ENCODE data around the gene IGLL1. TPM values are rescaled to one million over a fixed set of nuclear protein-coding genes. Genes with fewer than 3 reads are reported as not detected.

IGLL1 gene
- total RNA-seq, 2 donors from 2014 or later: not detected

Other genes with a start within 250 kb of the IGLL1 start
- under 1 TPM in 1 of 2 donors, not detected in 1; 0.90 TPM for gene DRICH1, start 52.0 kb upstream of the IGLL1 start, total RNA-seq
- gene RGL4, start 110.7 kb upstream of the IGLL1 start, total RNA-seq: 10 to 100 TPM; 22.7 to 22.9 TPM
- gene ZNF70, start 170.8 kb upstream of the IGLL1 start, total RNA-seq: 1 to 10 TPM; 1.6 to 1.8 TPM
- 1 to 10 TPM in 1 of 2 donors, under 1 TPM in 1; 0.90 to 1.7 TPM for gene VPREB3, start 174.1 kb upstream of the IGLL1 start, total RNA-seq
- 1 to 10 TPM in 1 of 2 donors, under 1 TPM in 1; 0.72 to 1.5 TPM for gene C22orf15, start 182.7 kb upstream of the IGLL1 start, total RNA-seq
- 10 to 100 TPM; 54.4 to 62.5 TPM for gene CHCHD10, start 187.7 kb upstream of the IGLL1 start, total RNA-seq
- gene MMP11, start 192.6 kb upstream of the IGLL1 start, total RNA-seq: under 1 TPM; 0.46 to 0.56 TPM
- gene SMARCB1, start 206.7 kb upstream of the IGLL1 start, total RNA-seq: 10 to 100 TPM; 67.4 to 83.0 TPM